ENCODE data around the gene PRKAB2. TPM values are rescaled to one million over a fixed set of nuclear protein-coding genes. Genes with fewer than 3 reads are reported as not detected.

PRKAB2 gene
- total and polyA plus RNA-seq, 4 donors = 13.6 to 24.8 (median 14.3) TPM

DNA sequence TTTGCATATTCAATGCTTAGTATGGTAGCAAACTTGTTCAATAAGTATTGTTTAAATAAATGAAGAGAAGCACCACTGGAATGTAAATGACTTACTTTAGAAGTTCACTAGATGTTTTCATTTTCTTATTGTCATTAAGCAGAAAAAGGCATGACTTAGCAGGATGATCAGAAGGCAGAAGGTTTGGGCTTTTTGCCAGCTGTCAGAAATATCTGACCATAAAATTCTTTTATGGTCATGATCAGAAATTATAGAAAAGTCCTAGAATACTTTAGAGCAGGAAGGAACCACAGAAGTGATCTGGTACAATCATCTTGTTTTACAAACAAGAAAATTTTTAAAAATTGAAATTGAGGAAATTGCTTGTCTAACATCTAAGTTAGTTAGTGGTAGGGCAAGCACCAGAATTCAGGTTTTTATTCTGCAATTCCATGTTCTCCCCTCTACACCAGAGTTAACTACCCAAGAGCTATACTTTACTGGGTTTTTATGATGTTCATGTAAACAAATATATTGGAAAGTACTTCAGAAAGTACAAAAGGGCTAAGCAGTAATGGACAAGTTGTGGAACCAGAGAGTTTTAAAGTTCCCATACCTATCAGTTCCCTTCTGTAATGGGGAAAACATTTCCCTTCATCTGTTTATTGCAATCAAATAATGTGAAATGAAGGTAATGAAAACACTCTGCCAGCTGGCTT, 42.7 kb upstream of the PRKAB2 start:
- no peaks in the 10 kb centered on the region for H3K27me3 ChIP-seq (ENCODE audit: control insufficient read depth in 4 of 4, insufficient read depth in 4 of 4, low read length in 3 of 4)
- H3K9ac ChIP-seq (ENCODE audit: low read depth in 1 of 2, low read length in 2 of 2) = peak overlapping the region in 1 of 2 donors; percentile 39
- peaks cover 11 to 72% (median 53%) of the 10 kb centered on the region in 4 donors for H3K4me1 ChIP-seq (ENCODE audit: control insufficient read depth in 4 of 4, insufficient read depth in 4 of 4, low read length in 3 of 4)
- H3K9me3 ChIP-seq (ENCODE audit: control insufficient read depth in 4 of 4, low read length in 3 of 4) = no peaks in the 10 kb centered on the region
- no peak overlapping the region for H3K4me3 ChIP-seq (ENCODE audit: low read depth in 1 of 3, low read length in 3 of 3)
- no peak for DNase-seq (ENCODE audit: low spot score)
- peak overlapping the region; percentile 29 to 44 for H3K27ac ChIP-seq (ENCODE audit: low read depth in 1 of 2, low read length in 2 of 2)
- H3K36me3 ChIP-seq (ENCODE audit: control insufficient read depth in 4 of 4, insufficient read depth in 3 of 4, low read depth in 1 of 4, low read length in 3 of 4) = peaks cover 0 to 42% (median 22%) of the 10 kb centered on the region in 4 donors
- TF ChIP-seq HNF4G (IDR thresholded peaks at IDR 0.05) = no peak
- TF ChIP-seq, protein P1, sequence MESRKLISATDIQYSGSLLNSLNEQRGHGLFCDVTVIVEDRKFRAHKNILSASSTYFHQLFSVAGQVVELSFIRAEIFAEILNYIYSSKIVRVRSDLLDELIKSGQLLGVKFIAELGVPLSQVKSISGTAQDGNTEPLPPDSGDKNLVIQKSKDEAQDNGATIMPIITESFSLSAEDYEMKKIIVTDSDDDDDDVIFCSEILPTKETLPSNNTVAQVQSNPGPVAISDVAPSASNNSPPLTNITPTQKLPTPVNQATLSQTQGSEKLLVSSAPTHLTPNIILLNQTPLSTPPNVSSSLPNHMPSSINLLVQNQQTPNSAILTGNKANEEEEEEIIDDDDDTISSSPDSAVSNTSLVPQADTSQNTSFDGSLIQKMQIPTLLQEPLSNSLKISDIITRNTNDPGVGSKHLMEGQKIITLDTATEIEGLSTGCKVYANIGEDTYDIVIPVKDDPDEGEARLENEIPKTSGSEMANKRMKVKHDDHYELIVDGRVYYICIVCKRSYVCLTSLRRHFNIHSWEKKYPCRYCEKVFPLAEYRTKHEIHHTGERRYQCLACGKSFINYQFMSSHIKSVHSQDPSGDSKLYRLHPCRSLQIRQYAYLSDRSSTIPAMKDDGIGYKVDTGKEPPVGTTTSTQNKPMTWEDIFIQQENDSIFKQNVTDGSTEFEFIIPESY (IDR thresholded peaks at IDR 0.05) = no peak
- TF ChIP-seq, protein P2, sequence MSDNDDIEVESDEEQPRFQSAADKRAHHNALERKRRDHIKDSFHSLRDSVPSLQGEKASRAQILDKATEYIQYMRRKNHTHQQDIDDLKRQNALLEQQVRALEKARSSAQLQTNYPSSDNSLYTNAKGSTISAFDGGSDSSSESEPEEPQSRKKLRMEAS (IDR thresholded peaks at IDR 0.05) = no peak
- TF ChIP-seq JUND (IDR thresholded peaks at IDR 0.05) = no peak
- TF ChIP-seq, protein P3, sequence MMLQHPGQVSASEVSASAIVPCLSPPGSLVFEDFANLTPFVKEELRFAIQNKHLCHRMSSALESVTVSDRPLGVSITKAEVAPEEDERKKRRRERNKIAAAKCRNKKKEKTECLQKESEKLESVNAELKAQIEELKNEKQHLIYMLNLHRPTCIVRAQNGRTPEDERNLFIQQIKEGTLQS (IDR thresholded peaks at IDR 0.05) = no peak
- TF ChIP-seq SP1 (IDR thresholded peaks at IDR 0.05) = no peak
- TF ChIP-seq, protein P4, sequence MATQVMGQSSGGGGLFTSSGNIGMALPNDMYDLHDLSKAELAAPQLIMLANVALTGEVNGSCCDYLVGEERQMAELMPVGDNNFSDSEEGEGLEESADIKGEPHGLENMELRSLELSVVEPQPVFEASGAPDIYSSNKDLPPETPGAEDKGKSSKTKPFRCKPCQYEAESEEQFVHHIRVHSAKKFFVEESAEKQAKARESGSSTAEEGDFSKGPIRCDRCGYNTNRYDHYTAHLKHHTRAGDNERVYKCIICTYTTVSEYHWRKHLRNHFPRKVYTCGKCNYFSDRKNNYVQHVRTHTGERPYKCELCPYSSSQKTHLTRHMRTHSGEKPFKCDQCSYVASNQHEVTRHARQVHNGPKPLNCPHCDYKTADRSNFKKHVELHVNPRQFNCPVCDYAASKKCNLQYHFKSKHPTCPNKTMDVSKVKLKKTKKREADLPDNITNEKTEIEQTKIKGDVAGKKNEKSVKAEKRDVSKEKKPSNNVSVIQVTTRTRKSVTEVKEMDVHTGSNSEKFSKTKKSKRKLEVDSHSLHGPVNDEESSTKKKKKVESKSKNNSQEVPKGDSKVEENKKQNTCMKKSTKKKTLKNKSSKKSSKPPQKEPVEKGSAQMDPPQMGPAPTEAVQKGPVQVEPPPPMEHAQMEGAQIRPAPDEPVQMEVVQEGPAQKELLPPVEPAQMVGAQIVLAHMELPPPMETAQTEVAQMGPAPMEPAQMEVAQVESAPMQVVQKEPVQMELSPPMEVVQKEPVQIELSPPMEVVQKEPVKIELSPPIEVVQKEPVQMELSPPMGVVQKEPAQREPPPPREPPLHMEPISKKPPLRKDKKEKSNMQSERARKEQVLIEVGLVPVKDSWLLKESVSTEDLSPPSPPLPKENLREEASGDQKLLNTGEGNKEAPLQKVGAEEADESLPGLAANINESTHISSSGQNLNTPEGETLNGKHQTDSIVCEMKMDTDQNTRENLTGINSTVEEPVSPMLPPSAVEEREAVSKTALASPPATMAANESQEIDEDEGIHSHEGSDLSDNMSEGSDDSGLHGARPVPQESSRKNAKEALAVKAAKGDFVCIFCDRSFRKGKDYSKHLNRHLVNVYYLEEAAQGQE (IDR thresholded peaks at IDR 0.05) = no peak
- peak in 1 of 2 donors; percentile 25 for TF ChIP-seq EGR1 (IDR thresholded peaks at IDR 0.05; ENCODE audit: low read depth in 2 of 2)

DNA sequence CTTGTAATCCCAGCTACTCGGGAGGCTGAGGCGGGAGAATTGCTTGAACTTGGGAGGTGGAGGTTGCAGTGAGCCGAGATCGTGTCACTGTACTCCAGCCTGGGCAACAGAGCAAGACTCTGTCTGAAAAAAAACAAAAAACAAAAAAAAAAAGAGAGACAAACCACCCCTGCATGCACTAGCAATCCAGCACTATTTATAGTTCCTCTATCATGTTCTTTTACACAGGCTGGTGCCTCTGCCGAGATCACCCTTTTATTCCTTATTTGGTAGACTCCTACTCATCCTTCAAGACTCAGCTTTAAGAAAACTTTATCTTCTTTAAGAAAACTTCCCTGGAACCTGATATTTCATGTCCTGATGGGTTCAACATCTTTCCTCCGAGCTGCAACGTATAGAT, 42.1 kb upstream of the PRKAB2 start:
- Histone ChIP-seq H3K27me3 (ENCODE audit: control insufficient read depth in 4 of 4, insufficient read depth in 4 of 4, low read length in 3 of 4) (no peaks in the 10 kb centered on the region), H3K4me3 (ENCODE audit: low read depth in 1 of 3, low read length in 3 of 3) (no peak overlapping the region), H3K36me3 (ENCODE audit: control insufficient read depth in 4 of 4, insufficient read depth in 3 of 4, low read depth in 1 of 4, low read length in 3 of 4) (peaks cover 2 to 46% (median 25%) of the 10 kb centered on the region in 4 donors), H3K27ac (ENCODE audit: low read depth in 1 of 2, low read length in 2 of 2) (no peak overlapping the region), H3K9ac (ENCODE audit: low read depth in 1 of 2, low read length in 2 of 2) (no peak overlapping the region), H3K9me3 (ENCODE audit: control insufficient read depth in 4 of 4, low read length in 3 of 4) (no peaks in the 10 kb centered on the region), H3K4me1 (ENCODE audit: control insufficient read depth in 4 of 4, insufficient read depth in 4 of 4, low read length in 3 of 4) (peaks cover 11 to 70% (median 51%) of the 10 kb centered on the region in 4 donors)
- no peak for DNase-seq (ENCODE audit: low spot score)
- 66% methylated on average over 7 of the region's 7 CpGs for WGBS
- TF ChIP-seq, protein P2 (IDR thresholded peaks at IDR 0.05) = no peak
- TF ChIP-seq, protein P5, sequence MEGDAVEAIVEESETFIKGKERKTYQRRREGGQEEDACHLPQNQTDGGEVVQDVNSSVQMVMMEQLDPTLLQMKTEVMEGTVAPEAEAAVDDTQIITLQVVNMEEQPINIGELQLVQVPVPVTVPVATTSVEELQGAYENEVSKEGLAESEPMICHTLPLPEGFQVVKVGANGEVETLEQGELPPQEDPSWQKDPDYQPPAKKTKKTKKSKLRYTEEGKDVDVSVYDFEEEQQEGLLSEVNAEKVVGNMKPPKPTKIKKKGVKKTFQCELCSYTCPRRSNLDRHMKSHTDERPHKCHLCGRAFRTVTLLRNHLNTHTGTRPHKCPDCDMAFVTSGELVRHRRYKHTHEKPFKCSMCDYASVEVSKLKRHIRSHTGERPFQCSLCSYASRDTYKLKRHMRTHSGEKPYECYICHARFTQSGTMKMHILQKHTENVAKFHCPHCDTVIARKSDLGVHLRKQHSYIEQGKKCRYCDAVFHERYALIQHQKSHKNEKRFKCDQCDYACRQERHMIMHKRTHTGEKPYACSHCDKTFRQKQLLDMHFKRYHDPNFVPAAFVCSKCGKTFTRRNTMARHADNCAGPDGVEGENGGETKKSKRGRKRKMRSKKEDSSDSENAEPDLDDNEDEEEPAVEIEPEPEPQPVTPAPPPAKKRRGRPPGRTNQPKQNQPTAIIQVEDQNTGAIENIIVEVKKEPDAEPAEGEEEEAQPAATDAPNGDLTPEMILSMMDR (IDR thresholded peaks at IDR 0.05; ENCODE audit: low read depth, low read length, missing input control) = no peak
- TF ChIP-seq, protein P4 (IDR thresholded peaks at IDR 0.05) = no peak
- no peak for TF ChIP-seq HNF4G (IDR thresholded peaks at IDR 0.05)
- no peak for TF ChIP-seq GABPA (IDR thresholded peaks at IDR 0.05 in 1 of 2, conservative IDR thresholded peaks at IDR 0.05 in 1 of 2)
- TF ChIP-seq TAF1 (conservative IDR thresholded peaks at IDR 0.05) = no peak
- no peak for TF ChIP-seq HNF4A (conservative IDR thresholded peaks at IDR 0.05)
- TF ChIP-seq EGR1 (IDR thresholded peaks at IDR 0.05; ENCODE audit: low read depth in 2 of 2) = no peak
- TF ChIP-seq FOXA1 (IDR thresholded peaks at IDR 0.05) = no peak
- no peak for TF ChIP-seq SP1 (IDR thresholded peaks at IDR 0.05)
